Activated T-helper 1 cell treated with anti-CD3 and anti-CD28 coated beads, Interleukin-12 subunit alpha, Interleukin-12 subunit beta, Interleukin-2, Interleukin-4 antibody, amounts not matched to agents 30 ng/mL and 10 ng/mL and 1 ng/mL, durations not matched to agents 14 hours and 24 hours and 36 hours (primary cell): Measurements from ENCODE around the gene THEM5. TPM values are rescaled to one million over a fixed set of nuclear protein-coding genes. Genes with fewer than 3 reads are reported as not detected.
"Not testable (repeated sequence)": the region's sequence is repeated elsewhere in the genome, so short reads cannot be mapped to it uniquely, and the experiment has no call there.

Experiments
- DNase-seq: peaks from one replicate; pipeline ENCODE4 v3.0.0; 2021; ENCODE audit warnings: low spot score
- H3K27ac Mint-ChIP-seq: one replicate; pipeline ENCODE4 v1.8.0; 2021; ENCODE audit warnings: mild to moderate bottlenecking, mixed read lengths
- H3K27me3 Mint-ChIP-seq: one replicate; pipeline ENCODE4 v1.8.0; 2022; ENCODE audit warnings: mild to moderate bottlenecking, moderate library complexity, mixed read lengths; ENCODE audit not compliant: insufficient read depth
- H3K36me3 Mint-ChIP-seq: one replicate; pipeline ENCODE4 v1.8.0; 2021; ENCODE audit warnings: low read depth, mixed read lengths
- H3K4me1 Mint-ChIP-seq: one replicate; pipeline ENCODE4 v1.8.0; 2021; ENCODE audit warnings: low read depth, mixed read lengths
- H3K4me3 Mint-ChIP-seq: one replicate; pipeline ENCODE4 v1.8.0; 2021; ENCODE audit warnings: mild to moderate bottlenecking, moderate library complexity, mixed read lengths
- H3K9me3 Mint-ChIP-seq: one replicate; pipeline ENCODE4 v1.8.0; 2021; ENCODE audit warnings: mixed read lengths
- intact Hi-C: fragments of 100-400 bp; cut with micrococcal nuclease; formaldehyde crosslinking; loops from one replicate; pipeline ENCODE4 v1.15.1; 2024
- total RNA-seq: library from RNA; stranded (reverse); gene quantifications from 2 replicates; pipeline ENCODE4 v1.2.3, GENCODE V29; 2022

Gene THEM5
- total RNA-seq, 1 donor from 2014 or later: not detected

- intact Hi-C loops: no loop called here
- no peak overlapping the region for H3K4me3 Mint-ChIP-seq
- DNase-seq: no peak
- H3K36me3 Mint-ChIP-seq: no peaks in the 10 kb centered on the region
- peaks cover 3% of the 10 kb centered on the region for H3K27me3 Mint-ChIP-seq
- H3K27ac Mint-ChIP-seq: no peak overlapping the region
- H3K9me3 Mint-ChIP-seq: no peaks in the 10 kb centered on the region
- no peaks in the 10 kb centered on the region for H3K4me1 Mint-ChIP-seq
Observed at GRCh38 chr1:151859891-151860293, 6.4 kb upstream of the THEM5 start.

DNA sequence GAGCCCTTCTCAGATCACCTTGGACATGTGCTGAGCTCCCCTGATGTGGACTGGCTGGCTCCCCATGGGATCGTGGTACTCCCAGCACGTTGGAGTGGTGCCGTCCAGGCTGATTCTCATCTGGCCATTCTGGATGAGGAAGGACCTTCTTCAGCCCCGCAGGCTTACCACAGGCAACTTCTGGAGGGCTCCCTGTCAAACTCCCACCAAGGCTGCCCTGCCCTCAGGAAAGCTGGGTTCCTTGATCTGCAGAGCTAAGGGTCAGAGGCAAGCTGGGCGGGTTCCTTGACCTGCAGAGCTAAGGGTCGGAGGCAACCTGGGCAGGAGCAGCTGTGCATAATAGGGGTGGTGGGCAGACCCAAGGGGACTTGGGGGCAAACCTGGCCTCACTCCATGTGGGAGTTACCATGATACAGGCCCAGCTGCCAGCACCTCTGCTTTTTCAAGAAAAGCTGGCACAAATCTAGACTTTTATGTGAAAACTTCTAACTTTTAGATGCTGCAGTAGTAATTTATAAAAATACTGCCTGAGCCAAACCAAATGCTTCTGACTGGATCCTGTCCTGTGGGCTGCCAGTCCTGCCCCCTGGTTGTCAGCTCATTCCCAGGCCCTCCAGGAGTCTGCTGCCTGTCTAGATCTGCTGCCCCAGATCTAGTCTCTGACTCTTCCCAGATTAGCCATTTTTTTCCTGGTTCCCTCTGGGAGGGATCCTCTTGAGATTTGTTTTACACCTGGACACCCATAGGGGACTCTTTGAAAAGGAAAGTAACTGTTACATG is 5.6 kb upstream of the THEM5 start:
- Mint-ChIP-seq H3K9me3 (no peaks in the 10 kb centered on the region), H3K4me1 (no peaks in the 10 kb centered on the region), H3K27ac (no peak overlapping the region), H3K36me3 (no peaks in the 10 kb centered on the region), H3K4me3 (no peak overlapping the region), H3K27me3 (peaks cover 3% of the 10 kb centered on the region)
- DNase-seq: no peak
- intact Hi-C loops: no loop called here

GRCh38 chr1:151858030-151858746 is 4.7 kb upstream of the THEM5 start:
- H3K4me3 Mint-ChIP-seq: no peak overlapping the region
- H3K27me3 Mint-ChIP-seq: peaks cover 3% of the 10 kb centered on the region
- intact Hi-C loops: no loop called here
- H3K4me1 Mint-ChIP-seq: no peaks in the 10 kb centered on the region
- DNase-seq: no peak
- H3K27ac Mint-ChIP-seq: no peak overlapping the region
- H3K9me3 Mint-ChIP-seq: no peaks in the 10 kb centered on the region
- no peaks in the 10 kb centered on the region for H3K36me3 Mint-ChIP-seq

- intact Hi-C loops: no loop called here
- H3K27me3 Mint-ChIP-seq: no peaks in the 10 kb centered on the region
- H3K27ac Mint-ChIP-seq: no peak overlapping the region
- no peaks in the 10 kb centered on the region for H3K9me3 Mint-ChIP-seq
- no peak for DNase-seq
- peaks cover 2% of the 10 kb centered on the region for H3K36me3 Mint-ChIP-seq
- no peaks in the 10 kb centered on the region for H3K4me1 Mint-ChIP-seq
- H3K4me3 Mint-ChIP-seq: no peak overlapping the region
Observed at GRCh38 chr1:151855933-151856332, 2.4 kb upstream of the THEM5 start.

- H3K9me3 Mint-ChIP-seq, DNase-seq, H3K36me3 Mint-ChIP-seq, H3K27ac Mint-ChIP-seq, H3K4me1 Mint-ChIP-seq, H3K4me3 Mint-ChIP-seq, H3K27me3 Mint-ChIP-seq, intact Hi-C loops: not testable (repeated sequence)
Observed at GRCh38 chr1:151855516-151855915, 2.0 kb upstream of the THEM5 start.

- Mint-ChIP-seq H3K27ac (no peak overlapping the region), H3K4me3 (no peak overlapping the region), H3K9me3 (no peaks in the 10 kb centered on the region), H3K27me3 (no peaks in the 10 kb centered on the region), H3K4me1 (no peaks in the 10 kb centered on the region), H3K36me3 (peaks cover 2% of the 10 kb centered on the region)
- intact Hi-C loops: no loop called here
- DNase-seq: no peak
Observed at GRCh38 chr1:151854658-151855057, 1.1 kb upstream of the THEM5 start.

- Mint-ChIP-seq H3K27me3 (no peaks in the 10 kb centered on the region), H3K27ac (no peak overlapping the region), H3K9me3 (no peaks in the 10 kb centered on the region), H3K4me1 (no peaks in the 10 kb centered on the region), H3K36me3 (peaks cover 2% of the 10 kb centered on the region), H3K4me3 (no peak overlapping the region)
- no peak for DNase-seq
- intact Hi-C loops: no loop called here
Observed at GRCh38 chr1:151852733-151853132, 779 bp downstream of the THEM5 start.

- intact Hi-C loops: no loop called here
- Mint-ChIP-seq H3K27ac (no peak overlapping the region), H3K9me3 (no peaks in the 10 kb centered on the region), H3K4me1 (no peaks in the 10 kb centered on the region), H3K4me3 (no peak overlapping the region), H3K36me3 (peaks cover 2% of the 10 kb centered on the region), H3K27me3 (no peaks in the 10 kb centered on the region)
- no peak for DNase-seq
Observed at GRCh38 chr1:151851886-151852285, 1.6 kb downstream of the THEM5 start.

- Mint-ChIP-seq H3K4me1 (peaks cover 9% of the 10 kb centered on the region), H3K36me3 (peaks cover 12% of the 10 kb centered on the region), H3K27me3 (no peaks in the 10 kb centered on the region), H3K27ac (no peak overlapping the region), H3K9me3 (no peaks in the 10 kb centered on the region), H3K4me3 (no peak overlapping the region)
- intact Hi-C loops: no loop called here
- no peak for DNase-seq
Observed at GRCh38 chr1:151849871-151850270, 3.6 kb downstream of the THEM5 start.

DNA sequence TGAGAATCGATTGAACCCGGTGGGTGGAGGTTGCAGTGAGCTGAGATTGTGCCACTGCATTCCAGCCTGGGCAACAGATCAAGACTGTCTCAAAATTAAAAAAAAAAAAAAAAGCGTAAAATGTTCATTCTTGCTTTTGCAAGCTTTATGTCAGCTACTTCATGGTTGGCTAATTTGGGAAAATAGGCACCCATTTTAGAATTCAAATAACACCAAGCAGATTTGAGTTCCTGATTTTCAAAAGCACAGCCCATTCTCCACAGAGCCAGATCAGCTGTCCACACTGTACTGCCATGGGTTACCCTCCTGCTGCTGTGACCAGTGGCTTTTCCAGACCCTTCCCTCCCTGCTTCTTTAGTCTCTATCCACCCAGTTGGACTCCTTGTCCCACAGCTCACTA is 4.4 kb downstream of the THEM5 start:
- Mint-ChIP-seq H3K9me3 (no peaks in the 10 kb centered on the region), H3K27ac (no peak overlapping the region), H3K4me1 (peaks cover 16% of the 10 kb centered on the region), H3K4me3 (no peak overlapping the region), H3K27me3 (peaks cover 1% of the 10 kb centered on the region), H3K36me3 (peaks cover 19% of the 10 kb centered on the region)
- intact Hi-C loops: no loop called here
- DNase-seq: no peak

- peaks cover 19% of the 10 kb centered on the region for H3K36me3 Mint-ChIP-seq
- H3K9me3 Mint-ChIP-seq: no peaks in the 10 kb centered on the region
- peaks cover 1% of the 10 kb centered on the region for H3K27me3 Mint-ChIP-seq
- intact Hi-C loops: no loop called here
- DNase-seq: no peak
- no peak overlapping the region for H3K4me3 Mint-ChIP-seq
- peaks cover 16% of the 10 kb centered on the region for H3K4me1 Mint-ChIP-seq
- no peak overlapping the region for H3K27ac Mint-ChIP-seq
Observed at GRCh38 chr1:151847867-151848596, 5.5 kb downstream of the THEM5 start.

GRCh38 chr1:151846686-151847237 is 6.8 kb downstream of the THEM5 start:
- no peak overlapping the region for H3K4me3 Mint-ChIP-seq
- DNase-seq: no peak
- peaks cover 20% of the 10 kb centered on the region for H3K4me1 Mint-ChIP-seq

More at GRCh38 chr1:151846686-151847237, 6.8 kb downstream of the THEM5 start:
- Mint-ChIP-seq H3K9me3 (no peaks in the 10 kb centered on the region), H3K36me3 (peaks cover 23% of the 10 kb centered on the region), H3K27ac (no peak overlapping the region), H3K27me3 (peaks cover 1% of the 10 kb centered on the region)
- intact Hi-C loops: no loop called here
